GM19438 (cell line): Measurements from ENCODE around the gene COPS4.
"Not testable (repeated sequence)": the region's sequence is repeated elsewhere in the genome, so short reads cannot be mapped to it uniquely, and the experiment has no call there.

Experiments
- ATAC-seq: cut with Tn5 transposase; IDR thresholded peaks from one replicate; pipeline ENCODE4 v1.9.1; 2021; ENCODE audit warnings: low read depth; ENCODE audit not compliant: unreplicated experiment

Gene COPS4

DNA sequence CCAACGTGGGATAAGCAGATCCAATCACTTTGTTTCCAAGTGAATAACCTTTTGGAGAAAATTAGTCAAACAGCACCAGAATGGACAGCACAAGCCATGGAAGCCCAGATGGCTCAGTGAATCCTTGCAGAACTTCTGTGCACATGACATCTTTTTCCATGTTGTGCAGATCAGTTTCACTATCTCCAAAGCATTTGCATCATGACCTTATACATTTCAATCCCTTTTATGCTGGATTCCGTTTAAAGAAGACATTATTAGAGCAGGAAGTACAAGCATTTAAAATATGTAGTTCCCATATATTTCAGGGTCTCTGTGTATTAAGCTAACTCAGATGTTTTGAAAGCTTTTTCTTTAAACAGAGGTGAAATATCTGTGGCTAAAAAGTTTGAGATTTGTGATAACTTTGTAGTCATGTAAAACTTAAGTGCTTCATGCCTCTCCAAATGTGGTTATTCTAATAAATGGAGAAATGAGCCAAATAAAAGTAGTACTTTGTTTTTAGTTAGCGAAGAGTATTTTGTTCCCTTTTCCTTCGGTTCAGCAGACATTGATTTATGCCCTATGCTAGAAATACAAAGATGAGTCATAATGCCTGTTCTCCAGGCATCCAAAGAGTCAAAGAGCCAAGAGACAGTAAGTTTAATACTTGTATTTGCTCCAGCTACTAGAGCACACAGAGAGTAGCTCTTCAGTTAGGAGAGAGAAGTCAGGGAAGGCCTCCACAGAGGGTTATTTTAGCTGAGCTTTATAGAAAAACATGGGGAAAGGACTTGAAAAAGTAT lies 40.5 kb downstream of the COPS4 start:
- ATAC-seq, result no peak

- ATAC-seq, result no peak
Observed at GRCh38 chr4:83080561-83080960, 45.6 kb downstream of the COPS4 start.

- no peak for ATAC-seq
Observed at GRCh38 chr4:83082777-83083176, 47.8 kb downstream of the COPS4 start.

- peak; percentile 55 for ATAC-seq
Observed at GRCh38 chr4:83083925-83084475, 49.0 kb downstream of the COPS4 start.

DNA sequence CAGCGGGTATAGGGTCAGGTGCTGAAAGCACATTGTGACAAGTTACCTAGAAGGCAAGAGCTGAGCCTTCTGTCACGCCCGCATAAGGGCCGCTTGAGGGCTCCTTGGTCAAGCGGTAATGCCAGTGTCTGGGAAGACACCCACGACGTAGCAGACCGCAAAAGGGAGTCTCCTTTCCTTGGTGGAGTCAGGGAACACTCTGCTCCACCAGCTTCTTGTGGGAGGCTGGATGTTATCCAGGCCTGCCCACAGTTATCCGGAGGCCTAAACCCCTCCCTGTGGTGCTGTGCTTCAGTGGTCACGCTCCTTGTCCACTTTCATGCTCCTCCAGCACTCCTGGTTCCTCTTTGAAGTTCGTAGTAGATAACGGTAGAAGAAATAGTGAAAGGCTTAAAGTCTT lies 50.0 kb downstream of the COPS4 start:
- ATAC-seq, result not testable (repeated sequence)

- ATAC-seq, result no peak
Observed at GRCh38 chr4:83089410-83090157, 54.6 kb downstream of the COPS4 start.

GRCh38 chr4:83093060-83093640 lies 58.2 kb downstream of the COPS4 start:
- no peak for ATAC-seq

DNA sequence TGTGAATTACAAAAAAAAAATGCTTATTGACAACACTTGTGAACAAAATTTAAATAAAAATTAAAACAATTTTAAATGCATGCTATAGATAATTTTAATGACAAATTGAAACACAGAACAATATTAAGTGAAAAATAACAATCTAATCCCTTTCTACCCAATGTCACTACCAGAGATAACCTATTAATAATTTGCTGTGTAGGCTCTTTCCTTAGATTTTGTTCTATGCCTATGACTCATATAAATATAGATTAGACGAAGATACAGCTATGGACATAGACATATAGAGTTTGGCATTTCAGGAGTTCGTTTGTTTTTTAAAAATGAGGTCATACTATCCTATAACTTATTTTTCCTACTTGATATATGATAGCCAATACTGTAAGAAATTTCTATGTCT lies 61.4 kb downstream of the COPS4 start:
- no peak for ATAC-seq

DNA sequence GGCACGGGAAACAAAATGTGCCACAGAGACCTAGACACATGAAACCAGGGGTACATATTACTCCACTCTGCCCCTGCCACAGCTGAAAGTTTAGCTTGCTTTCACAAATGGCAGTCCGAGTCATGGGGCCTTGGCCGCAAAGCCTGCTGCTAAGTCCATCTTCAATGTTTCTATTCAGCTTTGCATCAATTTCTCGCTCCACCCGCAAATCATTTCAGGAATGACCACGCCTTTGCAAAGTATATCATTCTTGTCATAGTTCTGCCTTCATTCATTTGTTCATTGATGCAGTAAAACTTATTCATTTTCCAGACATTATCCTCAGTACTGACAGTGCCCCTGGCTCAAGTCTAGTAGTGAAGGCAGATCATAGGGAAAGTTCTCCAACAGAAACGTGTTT lies 70.0 kb downstream of the COPS4 start:
- no peak for ATAC-seq

DNA sequence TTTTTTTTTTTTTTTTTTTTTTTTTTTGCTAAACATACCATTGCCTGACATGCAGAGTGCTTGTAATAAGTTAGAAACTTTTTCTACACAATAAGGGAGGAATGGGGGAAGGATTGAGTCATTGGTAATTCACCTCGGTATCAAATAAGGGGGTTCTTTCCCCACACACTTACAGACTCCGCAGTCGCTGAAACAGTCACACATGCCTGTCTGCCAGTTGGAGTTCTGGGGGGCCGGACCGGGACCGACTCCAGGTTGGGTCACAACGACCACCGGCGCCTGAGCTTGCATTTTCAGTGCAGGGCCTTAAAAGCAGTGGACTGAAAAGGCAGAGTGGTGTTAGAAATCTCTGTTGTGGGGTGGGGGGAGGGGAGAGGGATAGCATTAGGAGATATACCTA lies 72.6 kb downstream of the COPS4 start:
- ATAC-seq, result no peak

- no peak for ATAC-seq
Observed at GRCh38 chr4:83108101-83108861, 73.3 kb downstream of the COPS4 start.

DNA sequence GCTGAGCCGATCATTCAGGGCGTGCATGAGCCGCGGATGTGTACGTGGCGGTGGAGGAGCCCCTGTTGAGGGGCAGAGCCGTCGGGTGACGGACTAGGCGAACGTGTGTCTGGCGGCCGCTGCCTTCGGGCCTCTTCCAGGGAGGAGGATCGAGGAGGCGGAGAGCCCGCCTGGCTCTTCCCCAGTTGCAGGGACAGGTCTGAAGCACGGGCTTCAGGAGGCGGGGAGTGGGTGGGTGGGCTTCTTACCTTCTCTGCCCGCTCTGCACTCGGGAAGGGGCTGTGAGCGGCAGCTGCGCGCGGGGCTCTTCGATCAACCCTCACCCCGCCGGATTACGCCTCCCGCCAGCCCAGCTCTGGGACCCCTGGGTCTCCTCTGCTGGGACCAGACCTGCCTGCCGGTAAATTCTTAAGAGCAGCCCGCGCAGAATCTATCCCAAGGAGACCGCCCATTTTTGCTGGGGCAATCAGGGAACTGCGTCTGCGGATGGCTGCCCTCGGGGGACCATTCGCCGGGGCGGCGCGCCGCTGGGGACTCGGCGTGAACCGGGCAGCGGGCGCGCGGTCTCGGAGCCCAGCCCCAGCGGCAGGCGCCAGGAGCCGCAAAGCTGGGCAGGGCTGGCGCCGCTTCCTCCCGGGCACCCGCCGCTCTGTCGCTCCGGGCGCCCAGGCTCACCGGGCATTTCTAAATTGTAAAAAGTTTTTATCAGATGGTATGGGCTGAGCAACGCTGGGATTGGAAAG lies 74.7 kb downstream of the COPS4 start:
- ATAC-seq, result no peak

GRCh38 chr4:83110223-83110945 lies 75.4 kb downstream of the COPS4 start:
- peak; percentile 62 for ATAC-seq

GRCh38 chr4:83110970-83111750 lies 76.2 kb downstream of the COPS4 start:
- no peak for ATAC-seq

DNA sequence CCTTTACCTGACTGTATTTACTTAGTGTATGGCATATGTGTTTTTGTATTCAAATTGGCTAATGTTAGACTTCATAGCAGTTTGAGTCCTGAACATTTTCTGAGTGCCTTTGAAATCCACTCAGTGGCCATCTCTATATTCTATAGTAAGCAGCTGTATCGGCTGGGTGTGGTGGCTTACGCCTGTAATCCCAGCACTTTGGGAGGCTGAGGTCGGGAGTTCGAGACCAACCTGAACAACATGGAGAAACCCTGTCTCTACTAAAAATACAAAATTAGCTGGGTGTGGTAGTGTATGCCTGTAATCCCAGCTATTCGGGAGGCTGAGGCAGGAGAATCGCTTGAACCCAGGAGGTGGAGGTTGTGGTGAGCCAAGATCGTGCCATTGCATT lies 76.8 kb downstream of the COPS4 start:
- not testable (repeated sequence) for ATAC-seq

DNA sequence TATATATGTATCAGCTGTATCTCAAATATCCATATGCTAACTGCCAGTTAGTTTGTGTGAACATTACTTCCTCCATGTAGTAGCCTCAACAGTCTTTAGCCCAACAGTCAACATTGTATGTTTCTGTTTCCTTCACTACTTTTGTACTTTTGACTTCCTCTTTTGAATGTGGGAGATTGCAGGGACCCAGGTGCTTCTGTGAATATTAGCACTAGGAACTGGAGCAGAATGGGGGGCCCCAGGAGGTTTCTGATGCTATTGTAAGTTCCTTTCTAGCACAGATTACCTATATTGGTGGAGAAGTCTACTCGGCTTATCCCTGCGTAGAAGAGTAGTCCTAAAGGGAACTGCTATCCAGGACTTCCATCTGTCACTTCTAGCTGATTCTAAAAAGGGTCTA lies 77.2 kb downstream of the COPS4 start:
- peak; percentile 39 for ATAC-seq

GRCh38 chr4:83112678-83113428 lies 77.9 kb downstream of the COPS4 start:
- no peak for ATAC-seq

- ATAC-seq, result no peak
Observed at GRCh38 chr4:83113429-83113786, 78.4 kb downstream of the COPS4 start.
